Endothelial cell of umbilical vein (primary cell): Measurements from ENCODE around the gene AHNAK2. TPM values are rescaled to one million over a fixed set of nuclear protein-coding genes. Genes with fewer than 3 reads are reported as not detected.

Source experiments
- BruUV-seq: library from RNA; stranded (reverse); fragments of 400-500 nt; replicated peaks from 2 replicates; lab custom pipeline; 2021; lab: Mats Ljungman, UMichigan
- CTCF ChIA-PET: fragments of 300-600, 350-600 bp; sonication (Branson Sonifier 250); formaldehyde crosslinking; loops from one replicate; lab custom pipeline; 2021; ENCODE audit warnings: antibody characterized with exemption, inconsistent platforms; lab: Charles Lee
- POLR2A ChIA-PET: fragments of 300-600, 350-600 bp; sonication (Branson Sonifier 250); formaldehyde crosslinking; loops from one replicate; lab custom pipeline; 2021; ENCODE audit warnings: antibody characterized with exemption, inconsistent platforms; lab: Charles Lee
- DNase-seq: peaks from one replicate; pipeline ENCODE4 v3.0.0-alpha.2; 2011; ENCODE audit warnings: low read depth, low spot score
- FAIRE-seq: peaks from 2 replicates; lab custom pipeline; 2011; peaks lifted over from hg19 to GRCh38; lab: Jason Lieb, UNC
- H2AFZ ChIP-seq: 2 replicates; pipeline ENCODE4 v1.6.0; 2012; ENCODE audit warnings: low read depth, low read length, control low read depth, inconsistent platforms
- H3K27ac ChIP-seq: 2 replicates; pipeline ENCODE4 v1.5.1; 2011; ENCODE audit warnings: low read depth, mild to moderate bottlenecking, control low read depth, low read length, moderate library complexity; ENCODE audit not compliant: insufficient read depth
- H3K27me3 ChIP-seq, 2 experiments: 2 replicates each; pipeline versions ENCODE4 v1.6.0 to v1.6.1; 2011; ENCODE audit warnings: low read length in 2 of 2, mixed read lengths in 1 of 2; ENCODE audit not compliant: control insufficient read depth in 2 of 2, insufficient read depth in 2 of 2
- H3K36me3 ChIP-seq, 2 experiments: 2 replicates in 1 of 2; 3 replicates in 1 of 2; pipeline ENCODE4 v1.5.1; 2011; ENCODE audit warnings: low read length in 2 of 2, mild to moderate bottlenecking in 1 of 2, moderate library complexity in 1 of 2; ENCODE audit not compliant: control insufficient read depth in 2 of 2, insufficient read depth in 2 of 2; ENCODE audit errors: extremely low read depth in 1 of 2
- H3K4me1 ChIP-seq: 3 replicates; pipeline ENCODE4 v1.5.1; 2011; ENCODE audit warnings: mild to moderate bottlenecking, low read length; ENCODE audit not compliant: control insufficient read depth, insufficient read depth; ENCODE audit errors: extremely low read depth
- H3K4me2 ChIP-seq: 2 replicates; pipeline ENCODE4 v1.6.1; 2011; ENCODE audit warnings: low read length, control low read depth, mixed read lengths; ENCODE audit not compliant: insufficient read depth
- H3K4me3 ChIP-seq, 3 experiments: fragments of 200-600 bp in 1 of 3; sonication (generic), shearing (Covaris generic) in 1 of 3; replicated peaks in 1 of 3; 2 replicates each; pipeline ENCODE4 v1.5.1; 2011 to 2016; ENCODE audit warnings: control low read depth in 3 of 3, low read length in 3 of 3, mild to moderate bottlenecking in 2 of 3, inconsistent platforms in 1 of 3, low read depth in 1 of 3, moderate library complexity in 1 of 3; ENCODE audit not compliant: insufficient read depth in 1 of 3
- H3K79me2 ChIP-seq: 2 replicates; pipeline ENCODE4 v1.6.0; 2012; ENCODE audit warnings: low read length, inconsistent platforms; ENCODE audit not compliant: control insufficient read depth, insufficient read depth
- H3K9ac ChIP-seq: replicated peaks from 2 replicates; pipeline ENCODE3; 2011; ENCODE audit warnings: low read length, control low read depth; ENCODE audit not compliant: insufficient read depth; ENCODE audit errors: extremely low read depth
- H3K9me1 ChIP-seq: replicated peaks from 3 replicates; pipeline ENCODE4 v1.6.0; 2011; ENCODE audit warnings: mild to moderate bottlenecking, low read length; ENCODE audit not compliant: control insufficient read depth, insufficient read depth; ENCODE audit errors: extremely low read depth
- H3K9me3 ChIP-seq: replicated peaks from 2 replicates; pipeline ENCODE4 v1.5.1; 2012; ENCODE audit warnings: low read length, inconsistent platforms; ENCODE audit not compliant: control insufficient read depth, insufficient read depth
- H4K20me1 ChIP-seq: replicated peaks from 2 replicates; pipeline ENCODE3; 2011; ENCODE audit warnings: mild to moderate bottlenecking, low read length; ENCODE audit not compliant: control insufficient read depth, insufficient read depth; ENCODE audit errors: extremely low read depth
- EZH2 ChIP-seq: IDR thresholded peaks from 2 replicates; pipeline ENCODE4 v1.6.1; 2012; ENCODE audit warnings: borderline replicate concordance, low read depth, mild to moderate bottlenecking, moderate library complexity, low read length, inconsistent platforms; ENCODE audit not compliant: severe bottlenecking
- FOS ChIP-seq: IDR thresholded peaks from 2 replicates; pipeline ENCODE4 v1.6.1; 2011; ENCODE audit warnings: mild to moderate bottlenecking, low read length, moderate library complexity, borderline replicate concordance; ENCODE audit not compliant: insufficient read depth
- GATA2 ChIP-seq: IDR thresholded peaks from 2 replicates; pipeline ENCODE4 v1.7.0; 2011; ENCODE audit warnings: low read depth, mild to moderate bottlenecking, moderate library complexity, mixed read lengths, low read length; ENCODE audit not compliant: insufficient read length, insufficient read depth
- JUN ChIP-seq: IDR thresholded peaks from 2 replicates; pipeline ENCODE4 v1.6.1; 2011; ENCODE audit warnings: borderline replicate concordance, low read depth; ENCODE audit not compliant: insufficient read length, insufficient read depth
- MYC ChIP-seq: IDR thresholded peaks from one replicate; pipeline ENCODE4 v1.6.1; 2011; ENCODE audit warnings: mild to moderate bottlenecking, low read depth, low read length
- POLR2A ChIP-seq: IDR thresholded peaks from 2 replicates; pipeline ENCODE4 v1.6.1; 2012; ENCODE audit warnings: low read depth, mild to moderate bottlenecking, control low read depth, low read length
- POLR2AphosphoS5 ChIP-seq: IDR thresholded peaks from 2 replicates; pipeline ENCODE4 v1.6.1; 2012; ENCODE audit warnings: low read depth, mild to moderate bottlenecking, control low read depth, low read length, moderate library complexity; ENCODE audit not compliant: insufficient read depth
- dilution Hi-C: fragments of 300-500 bp; cut with MboI; formaldehyde crosslinking; loops from one replicate; pipeline ENCODE4 v1.15.0; 2019; ENCODE audit warnings: low sequenced_read_pairs; ENCODE audit not compliant: extremely low pct_ligation_motif_present
- intact Hi-C: fragments of 100-400 bp; cut with micrococcal nuclease; formaldehyde crosslinking; loops from one replicate; pipeline ENCODE4 v1.10.0; 2022
- polyA plus RNA-seq, 4 experiments: library from polyadenylated mRNA; depleted of rRNA in 3 of 4; stranded (reverse) in 3 of 4; unstranded in 1 of 4; fragments of >200 nt; gene quantifications; 2 replicates each; pipeline versions ENCODE4 v1.2.1 to v1.2.3, GENCODE V29; 2011 to 2012; ENCODE audit warnings: missing spikeins in 1 of 4
- total RNA-seq: library from RNA; stranded (reverse); gene quantifications from 2 replicates; pipeline ENCODE4 v1.2.3, GENCODE V29; 2021
- TF ChIP-seq, protein P1 (sequence below): IDR thresholded peaks from 2 replicates; pipeline ENCODE4 v1.6.1; 2011; ENCODE audit not compliant: insufficient read depth, insufficient read length
- TF ChIP-seq, protein P2 (sequence below), 2 donors: IDR thresholded peaks; 1 replicate in 1 of 2; 2 replicates in 1 of 2; pipeline ENCODE4 v1.5.1; 2011; ENCODE audit warnings: low read length in 2 of 2, mild to moderate bottlenecking in 2 of 2, moderate library complexity in 2 of 2, control low read depth in 1 of 2, inconsistent platforms in 1 of 2, low read depth in 1 of 2; ENCODE audit not compliant: insufficient read depth in 1 of 2; ENCODE audit errors: extremely low read depth in 1 of 2

The AHNAK2 gene
- total and polyA plus RNA-seq, 2 donors (not counting 3 experiments of a cell fraction or from before 2014, with no cell fraction given) = 17.7 to 68.7 TPM

- DNase-seq (no peak), FAIRE-seq (no peak)
- Histone ChIP-seq H4K20me1 (no peaks in the 10 kb centered on the region), H3K36me3 (no peaks in the 10 kb centered on the region), H3K9me1 (no peaks in the 10 kb centered on the region), H3K4me1 (peaks cover 8% of the 10 kb centered on the region), H3K9ac (no peak overlapping the region), H3K27me3 (no peaks in the 10 kb centered on the region), H3K4me3 (no peak overlapping the region), H3K27ac (no peak overlapping the region), H3K4me2 (no peak overlapping the region), H3K79me2 (no peaks in the 10 kb centered on the region), H3K9me3 (no peaks in the 10 kb centered on the region), H2AFZ (no peak overlapping the region)
- TF ChIP-seq JUN (no peak), FOS (no peak)
- TF ChIP-seq, protein P1, sequence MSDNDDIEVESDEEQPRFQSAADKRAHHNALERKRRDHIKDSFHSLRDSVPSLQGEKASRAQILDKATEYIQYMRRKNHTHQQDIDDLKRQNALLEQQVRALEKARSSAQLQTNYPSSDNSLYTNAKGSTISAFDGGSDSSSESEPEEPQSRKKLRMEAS = no peak
- POLR2A ChIA-PET = interaction anchor here (2.0 kb wide), 1 partner anchor 10 kb away, joined by 5 read pairs; no protein-coding TSS in a partner anchor
- BruUV-seq = no TSS peak
- CTCF ChIA-PET = interaction anchor here (1.0 to 3.7 kb wide), 6 partner anchors 9 to 368 kb away, joined by 3 to 21 read pairs (median 4); partner anchors contain the start of gene CDCA4
- dilution Hi-C loops (no loop called here), intact Hi-C loops (no loop called here)
Observed at GRCh38 chr14:104984056-104984894, 6.1 kb upstream of the AHNAK2 start.

- Histone ChIP-seq H3K9ac (no peak overlapping the region), H3K27me3 (no peaks in the 10 kb centered on the region), H3K79me2 (no peaks in the 10 kb centered on the region), H3K9me1 (no peaks in the 10 kb centered on the region), H4K20me1 (no peaks in the 10 kb centered on the region), H3K4me1 (peaks cover 8% of the 10 kb centered on the region), H2AFZ (no peak overlapping the region), H3K36me3 (no peaks in the 10 kb centered on the region), H3K4me2 (no peak overlapping the region), H3K9me3 (no peaks in the 10 kb centered on the region), H3K4me3 (no peak overlapping the region), H3K27ac (no peak overlapping the region)
- no peak for DNase-seq
- no peak for FAIRE-seq
- intact Hi-C loops (no loop called here), dilution Hi-C loops (no loop called here)
- no TSS peak for BruUV-seq
- TF ChIP-seq POLR2A (no peak), MYC (no peak), GATA2 (no peak), POLR2AphosphoS5 (no peak), FOS (no peak), EZH2 (no peak), JUN (no peak)
- TF ChIP-seq, protein P2, sequence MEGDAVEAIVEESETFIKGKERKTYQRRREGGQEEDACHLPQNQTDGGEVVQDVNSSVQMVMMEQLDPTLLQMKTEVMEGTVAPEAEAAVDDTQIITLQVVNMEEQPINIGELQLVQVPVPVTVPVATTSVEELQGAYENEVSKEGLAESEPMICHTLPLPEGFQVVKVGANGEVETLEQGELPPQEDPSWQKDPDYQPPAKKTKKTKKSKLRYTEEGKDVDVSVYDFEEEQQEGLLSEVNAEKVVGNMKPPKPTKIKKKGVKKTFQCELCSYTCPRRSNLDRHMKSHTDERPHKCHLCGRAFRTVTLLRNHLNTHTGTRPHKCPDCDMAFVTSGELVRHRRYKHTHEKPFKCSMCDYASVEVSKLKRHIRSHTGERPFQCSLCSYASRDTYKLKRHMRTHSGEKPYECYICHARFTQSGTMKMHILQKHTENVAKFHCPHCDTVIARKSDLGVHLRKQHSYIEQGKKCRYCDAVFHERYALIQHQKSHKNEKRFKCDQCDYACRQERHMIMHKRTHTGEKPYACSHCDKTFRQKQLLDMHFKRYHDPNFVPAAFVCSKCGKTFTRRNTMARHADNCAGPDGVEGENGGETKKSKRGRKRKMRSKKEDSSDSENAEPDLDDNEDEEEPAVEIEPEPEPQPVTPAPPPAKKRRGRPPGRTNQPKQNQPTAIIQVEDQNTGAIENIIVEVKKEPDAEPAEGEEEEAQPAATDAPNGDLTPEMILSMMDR (IDR thresholded peaks at IDR 0.05; ENCODE audit: extremely low read depth in 1 of 2, insufficient read depth in 1 of 2, low read depth in 1 of 2, low read length in 2 of 2) = no peak
- TF ChIP-seq, protein P1 = no peak
- ChIA-PET POLR2A (no interaction called here), CTCF (interaction anchor here (3.7 kb wide), 1 partner anchor 62 kb away, joined by 21 read pairs; no protein-coding TSS in a partner anchor)
Observed at GRCh38 chr14:104983231-104983721, 5.1 kb upstream of the AHNAK2 start.
